ENCODE results near the gene SLC9A8. TPM values are rescaled to one million over a fixed set of nuclear protein-coding genes. Genes with fewer than 3 reads are reported as not detected.

The SLC9A8 gene
- polyA plus RNA-seq, 2 of the 4 experiments (the other 2 are of a cell fraction): 5.0 to 7.9 TPM

DNA sequence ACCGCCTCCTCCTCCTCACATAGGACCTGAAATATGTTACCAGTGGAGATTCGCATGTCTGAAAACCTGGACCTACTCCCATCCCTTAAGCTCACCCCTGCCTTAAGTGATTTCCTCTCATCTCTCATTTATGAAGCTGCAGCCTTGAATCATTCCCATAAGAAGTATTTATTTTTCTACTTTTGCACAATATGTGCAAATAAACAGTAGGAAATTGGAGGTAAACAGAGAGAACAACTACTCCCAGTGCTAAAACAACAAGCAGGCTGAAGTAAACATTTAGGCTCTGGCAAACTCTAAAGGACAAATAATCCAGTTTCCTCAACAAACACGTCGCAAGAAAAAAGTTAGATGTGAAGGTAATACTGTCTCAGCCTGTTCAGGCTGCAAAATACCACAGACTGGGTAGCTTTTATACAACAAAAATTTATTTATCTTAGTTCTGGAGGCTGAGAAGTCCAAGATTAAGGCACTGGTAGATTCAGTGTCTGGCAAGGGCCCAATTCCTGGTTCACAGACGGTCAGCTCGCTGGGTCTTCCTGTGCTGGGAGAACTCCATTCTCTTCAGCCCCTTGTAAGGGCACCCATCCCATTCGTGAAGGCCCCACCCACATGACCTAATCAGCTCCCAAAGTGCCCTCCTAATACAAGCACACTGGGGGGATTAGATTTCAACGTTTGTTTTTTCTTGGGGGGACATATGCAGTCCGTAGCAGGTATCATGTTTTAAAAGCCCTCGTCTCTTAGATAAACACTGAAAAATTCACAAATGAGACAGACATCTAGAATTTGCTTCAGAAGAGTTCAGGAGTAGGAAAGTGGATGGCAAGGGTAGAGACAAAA is 87.1 kb downstream of the SLC9A8 start:
- ChIA-PET POLR2A (no interaction called here), CTCF (interaction anchor here (0.8 to 7.1 kb wide), 9 partner anchors 9 to 365 kb away, joined by 3 to 90 read pairs (median 5); no protein-coding TSS in a partner anchor)
- H3K4me1 ChIP-seq: peaks cover 14% of the 10 kb centered on the region; the same call in 2 of the 3 replicates
- TF ChIP-seq GATA3 (IDR thresholded peaks at IDR 0.05; ENCODE audit: borderline replicate concordance) (peak; percentile 72), CEBPB (IDR thresholded peaks at IDR 0.05) (peak; percentile 25 to 85; a peak in 3 of 4 replicates), EP300 (IDR thresholded peaks at IDR 0.05) (0 out of 5 replicates have a peak, but pooled peaks of 1 of the 2 experiments have one; percentile 9), RARB (CRISPR knock-in tag; IDR thresholded peaks at IDR 0.05) (no peak)
- H3K9me3 ChIP-seq: no peaks in the 10 kb centered on the region
- peak overlapping the region; percentile 41 for H3K4me2 ChIP-seq
- FAIRE-seq (no peak), DNase-seq (ENCODE audit: low read depth in 1 of 2, low spot score in 1 of 2) (peak in 1 of 2 experiments; percentile 49), ATAC-seq (peak; percentile 39 to 70; a peak in 4 of 6 replicates)
- no peak overlapping the region for H3K27ac ChIP-seq
- H3K4me3 ChIP-seq: no peak overlapping the region
- 36% methylated on average over 10 of the region's 10 CpGs for WGBS (ENCODE audit: missing lambda C conversion rate)

DNA sequence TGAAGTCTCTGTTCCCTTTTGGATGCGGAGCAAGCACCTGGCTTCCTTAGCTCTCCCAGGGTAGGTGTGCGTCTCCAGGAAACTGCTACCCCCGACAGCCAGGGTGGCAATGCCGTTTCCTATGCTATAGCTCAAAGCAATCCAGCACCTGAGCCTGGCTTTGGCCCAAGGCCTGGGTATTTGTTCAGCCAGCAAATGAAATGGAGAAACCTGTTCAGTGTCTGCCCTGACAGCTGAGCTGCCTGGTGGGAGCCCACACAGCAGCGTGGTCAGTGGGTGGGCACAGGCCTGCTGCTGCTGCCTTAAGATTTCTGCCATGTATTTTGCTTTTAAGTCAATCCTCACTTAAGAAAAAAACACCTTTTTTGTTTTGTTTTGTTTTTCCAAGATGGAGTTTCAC is 89.0 kb downstream of the SLC9A8 start:
- CTCF ChIA-PET: interaction anchor here (0.9 to 7.3 kb wide), 6 partner anchors 9 to 367 kb away, joined by 3 to 90 read pairs (median 8); partner anchors contain the start of gene SPATA2
- 90% methylated on average over 5 of the region's 5 CpGs for WGBS (ENCODE audit: missing lambda C conversion rate)
- DNase-seq (ENCODE audit: low read depth in 1 of 2, low spot score in 1 of 2): no peak
- no peaks in the 10 kb centered on the region for H3K9me3 ChIP-seq
- ATAC-seq: no peak
- no peak overlapping the region for H3K4me3 ChIP-seq
- TF ChIP-seq, protein P1, sequence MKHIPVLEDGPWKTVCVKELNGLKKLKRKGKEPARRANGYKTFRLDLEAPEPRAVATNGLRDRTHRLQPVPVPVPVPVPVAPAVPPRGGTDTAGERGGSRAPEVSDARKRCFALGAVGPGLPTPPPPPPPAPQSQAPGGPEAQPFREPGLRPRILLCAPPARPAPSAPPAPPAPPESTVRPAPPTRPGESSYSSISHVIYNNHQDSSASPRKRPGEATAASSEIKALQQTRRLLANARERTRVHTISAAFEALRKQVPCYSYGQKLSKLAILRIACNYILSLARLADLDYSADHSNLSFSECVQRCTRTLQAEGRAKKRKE (CRISPR knock-in tag; IDR thresholded peaks at IDR 0.05; ENCODE audit: low read depth): no peak
- no peak for TF ChIP-seq KDM1A (IDR thresholded peaks at IDR 0.05; ENCODE audit: low read depth)
- TF ChIP-seq BHLHE40 (IDR thresholded peaks at IDR 0.05; ENCODE audit: low read depth, low read length): no peak
- no peak for TF ChIP-seq HOXA7 (CRISPR knock-in tag; IDR thresholded peaks at IDR 0.05)
- TF ChIP-seq FOXS1 (CRISPR knock-in tag; IDR thresholded peaks at IDR 0.05): no peak
- TF ChIP-seq, protein P2, sequence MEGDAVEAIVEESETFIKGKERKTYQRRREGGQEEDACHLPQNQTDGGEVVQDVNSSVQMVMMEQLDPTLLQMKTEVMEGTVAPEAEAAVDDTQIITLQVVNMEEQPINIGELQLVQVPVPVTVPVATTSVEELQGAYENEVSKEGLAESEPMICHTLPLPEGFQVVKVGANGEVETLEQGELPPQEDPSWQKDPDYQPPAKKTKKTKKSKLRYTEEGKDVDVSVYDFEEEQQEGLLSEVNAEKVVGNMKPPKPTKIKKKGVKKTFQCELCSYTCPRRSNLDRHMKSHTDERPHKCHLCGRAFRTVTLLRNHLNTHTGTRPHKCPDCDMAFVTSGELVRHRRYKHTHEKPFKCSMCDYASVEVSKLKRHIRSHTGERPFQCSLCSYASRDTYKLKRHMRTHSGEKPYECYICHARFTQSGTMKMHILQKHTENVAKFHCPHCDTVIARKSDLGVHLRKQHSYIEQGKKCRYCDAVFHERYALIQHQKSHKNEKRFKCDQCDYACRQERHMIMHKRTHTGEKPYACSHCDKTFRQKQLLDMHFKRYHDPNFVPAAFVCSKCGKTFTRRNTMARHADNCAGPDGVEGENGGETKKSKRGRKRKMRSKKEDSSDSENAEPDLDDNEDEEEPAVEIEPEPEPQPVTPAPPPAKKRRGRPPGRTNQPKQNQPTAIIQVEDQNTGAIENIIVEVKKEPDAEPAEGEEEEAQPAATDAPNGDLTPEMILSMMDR (IDR thresholded peaks at IDR 0.05): no peak
- TF ChIP-seq MAZ (IDR thresholded peaks at IDR 0.05; ENCODE audit: borderline replicate concordance, low read depth, low read length): no peak
- TF ChIP-seq HEYL (CRISPR knock-in tag; IDR thresholded peaks at IDR 0.05): no peak
- TF ChIP-seq, protein P3, sequence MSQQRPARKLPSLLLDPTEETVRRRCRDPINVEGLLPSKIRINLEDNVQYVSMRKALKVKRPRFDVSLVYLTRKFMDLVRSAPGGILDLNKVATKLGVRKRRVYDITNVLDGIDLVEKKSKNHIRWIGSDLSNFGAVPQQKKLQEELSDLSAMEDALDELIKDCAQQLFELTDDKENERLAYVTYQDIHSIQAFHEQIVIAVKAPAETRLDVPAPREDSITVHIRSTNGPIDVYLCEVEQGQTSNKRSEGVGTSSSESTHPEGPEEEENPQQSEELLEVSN (IDR thresholded peaks at IDR 0.05; ENCODE audit: borderline replicate concordance, low read depth): no peak
- TF ChIP-seq CBX2 (IDR thresholded peaks at IDR 0.05; ENCODE audit: borderline replicate concordance, low read depth): no peak
- TF ChIP-seq FOSB (CRISPR knock-in tag; IDR thresholded peaks at IDR 0.05): no peak
- no peak for TF ChIP-seq GATA3 (IDR thresholded peaks at IDR 0.05; ENCODE audit: borderline replicate concordance)
- TF ChIP-seq, protein P4, sequence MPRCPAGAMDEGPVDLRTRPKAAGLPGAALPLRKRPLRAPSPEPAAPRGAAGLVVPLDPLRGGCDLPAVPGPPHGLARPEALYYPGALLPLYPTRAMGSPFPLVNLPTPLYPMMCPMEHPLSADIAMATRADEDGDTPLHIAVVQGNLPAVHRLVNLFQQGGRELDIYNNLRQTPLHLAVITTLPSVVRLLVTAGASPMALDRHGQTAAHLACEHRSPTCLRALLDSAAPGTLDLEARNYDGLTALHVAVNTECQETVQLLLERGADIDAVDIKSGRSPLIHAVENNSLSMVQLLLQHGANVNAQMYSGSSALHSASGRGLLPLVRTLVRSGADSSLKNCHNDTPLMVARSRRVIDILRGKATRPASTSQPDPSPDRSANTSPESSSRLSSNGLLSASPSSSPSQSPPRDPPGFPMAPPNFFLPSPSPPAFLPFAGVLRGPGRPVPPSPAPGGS (IDR thresholded peaks at IDR 0.05): no peak
- no peak for TF ChIP-seq CBX8 (IDR thresholded peaks at IDR 0.05)
- H3K4me2 ChIP-seq: no peak overlapping the region
- H3K27ac ChIP-seq: no peak overlapping the region
- no peak for FAIRE-seq
- H3K4me1 ChIP-seq: peaks cover 14% of the 10 kb centered on the region; the same call in 2 of the 3 replicates
- POLR2A ChIA-PET: no interaction called here
